Measurements from ENCODE around the gene OR52N5. TPM values are rescaled to one million over a fixed set of nuclear protein-coding genes. Genes with fewer than 3 reads are reported as not detected.

Gene OR52N5
- polyA plus RNA-seq, 1 donor: not detected

Other genes starting within 250 kb of the OR52N5 start
- gene OR52H1, start 234.8 kb downstream of the OR52N5 start, polyA plus RNA-seq: not detected
- gene OR52B6, start 202.5 kb downstream of the OR52N5 start, polyA plus RNA-seq: not detected
- 2.6 TPM for gene TRIM6, start 186.7 kb downstream of the OR52N5 start, polyA plus RNA-seq
- gene TRIM34, start 158.4 kb downstream of the OR52N5 start, polyA plus RNA-seq: 11.6 TPM
- 23.9 TPM for gene TRIM5, start 98.3 kb downstream of the OR52N5 start, polyA plus RNA-seq
- gene TRIM22, start 93.6 kb downstream of the OR52N5 start, polyA plus RNA-seq: 15.2 TPM
- gene OR56B1, start 46.9 kb downstream of the OR52N5 start, polyA plus RNA-seq: not detected
- 0.04 TPM for gene OR52N4, start 29.1 kb downstream of the OR52N5 start, polyA plus RNA-seq
- not detected for gene OR52N1, start 7.9 kb upstream of the OR52N5 start, polyA plus RNA-seq
- not detected for gene OR52N2, start 25.6 kb upstream of the OR52N5 start, polyA plus RNA-seq
- gene OR52E6, start 58.5 kb upstream of the OR52N5 start, polyA plus RNA-seq: not detected
- not detected for gene OR52E8, start 74.3 kb upstream of the OR52N5 start, polyA plus RNA-seq
- not detected for gene OR52E4, start 97.3 kb upstream of the OR52N5 start, polyA plus RNA-seq
- gene OR52E5, start 109.9 kb upstream of the OR52N5 start, polyA plus RNA-seq: not detected
- gene OR56A3, start 158.9 kb upstream of the OR52N5 start, polyA plus RNA-seq: not detected
- not detected for gene OR56A5, start 185.1 kb upstream of the OR52N5 start, polyA plus RNA-seq
- not detected for gene OR52L1, start 203.6 kb upstream of the OR52N5 start, polyA plus RNA-seq
- not detected for gene OR56A4, start 223.6 kb upstream of the OR52N5 start, polyA plus RNA-seq
- 0.01 TPM for gene OR56A1, start 247.4 kb upstream of the OR52N5 start, polyA plus RNA-seq

All from large intestine (tissue), 1 donor.